GM19438 (cell line): ENCODE data around the gene GTF2H2C_2.
A peak's percentile ranks its signal among the peaks of the same experiment; 100 is the strongest.
"Not testable (repeated sequence)": the region's sequence is repeated elsewhere in the genome, so short reads cannot be mapped to it uniquely, and the experiment has no call there.

Experiments used
- ATAC-seq: cut with Tn5 transposase; IDR thresholded peaks from one replicate; pipeline ENCODE4 v1.9.1; 2021; ENCODE audit warnings: low read depth; ENCODE audit not compliant: unreplicated experiment

The GTF2H2C_2 gene

GRCh38 chr5:70415117-70415516 lies at the start of gene GTF2H2C_2:
TSS of gene GTF2H2C_2 (plus strand) at chr5:70415368.
- ATAC-seq, result peak; percentile 92

- not testable (repeated sequence) for ATAC-seq
These were observed 14.0 kb upstream of the GTF2H2C_2 start for GRCh38 chr5:70400984-70401686.

- not testable (repeated sequence) for ATAC-seq
These were observed 6.2 kb downstream of the GTF2H2C_2 start for GRCh38 chr5:70421322-70421721.

GRCh38 chr5:70423215-70423614 lies 8.0 kb downstream of the GTF2H2C_2 start:
- ATAC-seq, result not testable (repeated sequence)

GRCh38 chr5:70438518-70438917 lies 23.4 kb downstream of the GTF2H2C_2 start:
- not testable (repeated sequence) for ATAC-seq

GRCh38 chr5:70449565-70449964 lies 34.4 kb downstream of the GTF2H2C_2 start:
- ATAC-seq, result not testable (repeated sequence)

GRCh38 chr5:70451249-70451984 lies 36.2 kb downstream of the GTF2H2C_2 start:
- not testable (repeated sequence) for ATAC-seq

- not testable (repeated sequence) for ATAC-seq
These were observed 41.9 kb downstream of the GTF2H2C_2 start for GRCh38 chr5:70457093-70457492.

GRCh38 chr5:70459188-70459587 lies 44.0 kb downstream of the GTF2H2C_2 start:
- not testable (repeated sequence) for ATAC-seq

GRCh38 chr5:70461984-70462383 lies 46.8 kb downstream of the GTF2H2C_2 start:
- not testable (repeated sequence) for ATAC-seq

GRCh38 chr5:70464019-70464637 lies 49.0 kb downstream of the GTF2H2C_2 start:
- not testable (repeated sequence) for ATAC-seq

GRCh38 chr5:70469926-70470509 lies 54.9 kb downstream of the GTF2H2C_2 start:
- ATAC-seq, result not testable (repeated sequence)
